H1 (cell line): Measurements from ENCODE around the gene RNASE9.

ENCODE experiments used
- CREB1 ChIP-seq: IDR thresholded peaks from 2 replicates; pipeline ENCODE4 v1.6.1; 2012; ENCODE audit warnings: inconsistent platforms
- CTCF ChIP-seq, 3 experiments: IDR thresholded peaks; 1 replicate in 2 of 3; 2 replicates in 1 of 3; pipeline versions ENCODE4 v1.5.1 to v1.6.1; 2011; ENCODE audit warnings: low read length in 3 of 3, mild to moderate bottlenecking in 3 of 3, inconsistent platforms in 2 of 3, low read depth in 1 of 3, moderate library complexity in 1 of 3; ENCODE audit not compliant: insufficient read depth in 1 of 3; ENCODE audit errors: control extremely low read depth in 1 of 3
- EP300 ChIP-seq, 2 experiments: IDR thresholded peaks; 1 replicate in 1 of 2; 2 replicates in 1 of 2; pipeline ENCODE4 v1.6.1; 2011 to 2012; ENCODE audit warnings: low read depth in 2 of 2, low read length in 2 of 2, mild to moderate bottlenecking in 2 of 2, borderline replicate concordance in 1 of 2, inconsistent platforms in 1 of 2, moderate library complexity in 1 of 2

- TF ChIP-seq CTCF (IDR thresholded peaks at IDR 0.05; ENCODE audit: control extremely low read depth in 1 of 3, insufficient read depth in 1 of 3, low read depth in 1 of 3, low read length in 3 of 3) (no peak), CREB1 (no peak), EP300 (IDR thresholded peaks at IDR 0.05; ENCODE audit: borderline replicate concordance in 1 of 2, low read depth in 2 of 2, low read length in 2 of 2) (no peak)
Observed at GRCh38 chr14:20524027-20524426, 36.8 kb downstream of the RNASE9 start.
